ENCODE measurements around the gene FAM227A.
A peak's percentile ranks its signal among the peaks of the same experiment; 100 is the strongest.

The FAM227A gene

DNA sequence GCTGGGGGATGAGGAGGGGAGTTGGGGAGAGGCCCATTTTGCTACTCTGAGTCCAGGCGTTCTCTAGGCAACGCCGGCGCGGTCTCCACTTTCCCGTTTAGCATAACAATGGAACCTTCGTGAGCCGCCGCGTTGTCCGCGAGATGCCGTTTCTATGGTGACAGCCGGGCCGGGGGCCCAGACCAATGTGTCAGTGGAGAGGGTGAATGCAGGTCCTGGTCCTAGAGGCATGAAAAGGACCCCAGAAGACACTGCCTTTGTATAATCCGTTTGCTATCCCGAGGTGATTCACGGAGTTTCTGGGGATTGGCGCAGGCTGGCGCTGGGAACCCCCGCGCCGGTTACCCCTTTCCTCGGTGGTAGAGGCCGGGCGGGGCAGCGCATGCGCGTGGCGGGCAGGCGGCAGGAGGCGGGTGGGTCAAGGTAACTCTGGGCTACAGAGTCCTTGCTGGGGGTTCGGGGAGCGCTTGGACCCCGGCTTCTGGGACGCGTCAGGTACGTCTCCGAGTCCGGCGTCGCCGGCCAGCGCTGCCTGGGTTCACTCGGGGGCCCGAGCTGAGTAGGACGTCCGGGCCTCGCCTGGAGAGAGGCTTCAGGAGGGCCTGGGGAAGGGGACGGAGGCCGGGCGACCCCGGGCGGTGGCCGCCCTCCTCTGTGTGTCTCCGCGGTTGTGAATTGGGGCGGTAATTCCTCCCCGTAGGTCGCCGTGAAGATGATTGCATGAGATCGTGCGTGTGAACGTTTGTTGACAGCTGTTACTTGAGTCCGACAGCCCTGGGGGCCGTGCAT, at the start of gene FAM227A, which contains the start of gene CBY1:
TSS of gene FAM227A (minus strand) at position 137 of the 789 bp plus-strand sequence. CDS start 6,224 bp downstream, outside the sequence.
TSS of gene CBY1 (plus strand) at position 383 of the 789 bp plus-strand sequence. CDS start 11,417 bp downstream, outside the sequence.
- TF ChIP-seq JUND (IDR thresholded peaks at IDR 0.05; ENCODE audit: low read depth) = no peak

DNA sequence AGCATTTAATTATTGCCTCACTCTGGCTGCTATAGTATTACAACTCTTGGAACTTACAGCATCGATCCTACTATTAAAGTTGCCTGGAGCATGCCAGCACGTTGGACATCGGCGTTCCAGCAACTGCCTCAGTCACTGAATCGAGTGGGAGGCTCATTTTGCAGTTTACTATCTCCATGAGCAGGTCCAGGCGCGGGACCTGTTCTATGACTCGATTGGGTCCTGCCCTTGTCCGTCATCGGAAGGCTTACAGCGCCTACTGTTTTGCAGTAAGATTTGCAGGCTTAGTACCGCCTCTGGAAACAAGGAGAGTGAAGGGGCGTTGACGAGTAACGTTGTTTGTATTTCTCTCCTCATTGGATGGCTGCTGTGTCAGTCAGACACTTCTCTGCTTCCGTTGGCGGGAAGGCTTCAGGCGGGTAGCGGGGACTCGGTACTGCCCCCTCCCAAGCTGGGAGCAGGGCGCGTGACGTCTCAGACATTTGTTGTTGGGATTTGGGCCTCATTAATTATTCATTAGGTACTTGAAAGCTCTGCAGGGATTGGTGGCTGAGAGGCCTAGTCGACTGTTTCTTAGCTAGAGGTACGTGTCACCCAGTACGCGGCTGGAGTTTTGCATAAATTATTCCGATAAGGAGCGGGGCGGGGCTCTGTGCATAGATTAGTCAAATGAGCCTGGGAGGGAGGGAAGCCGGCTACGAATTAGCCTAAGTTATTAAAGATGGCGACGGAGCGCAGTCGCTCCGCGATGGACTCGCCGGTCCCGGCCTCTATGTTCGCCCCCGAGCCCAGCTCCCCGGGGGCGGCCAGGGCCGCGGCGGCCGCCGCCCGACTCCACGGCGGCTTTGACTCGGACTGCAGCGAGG, 49.3 kb upstream of the FAM227A start, which contains the start of gene GTPBP1:
TSS of gene GTPBP1 (plus strand) at position 710 of the 866 bp plus-strand sequence. CDS start at position 722, 12 bp downstream.
- in situ Hi-C loops (cut with HindIII; ENCODE audit: low pct_unique_long_range_greater_than_20kb, low sequenced_read_pairs) = no loop called here
- peak; percentile 92 to 100 for DNase-seq (ENCODE audit: low read depth in 1 of 2, low spot score in 1 of 2)
- no peak for TF ChIP-seq JUND (IDR thresholded peaks at IDR 0.05; ENCODE audit: low read depth)

More for the DNA sequence above, at the start of gene FAM227A, which contains the start of gene CBY1:
- in situ Hi-C loops (cut with HindIII; ENCODE audit: low pct_unique_long_range_greater_than_20kb, low sequenced_read_pairs) = no loop called here
- DNase-seq (ENCODE audit: low read depth in 1 of 2, low spot score in 1 of 2) = peak; percentile 89 to 95

DNA sequence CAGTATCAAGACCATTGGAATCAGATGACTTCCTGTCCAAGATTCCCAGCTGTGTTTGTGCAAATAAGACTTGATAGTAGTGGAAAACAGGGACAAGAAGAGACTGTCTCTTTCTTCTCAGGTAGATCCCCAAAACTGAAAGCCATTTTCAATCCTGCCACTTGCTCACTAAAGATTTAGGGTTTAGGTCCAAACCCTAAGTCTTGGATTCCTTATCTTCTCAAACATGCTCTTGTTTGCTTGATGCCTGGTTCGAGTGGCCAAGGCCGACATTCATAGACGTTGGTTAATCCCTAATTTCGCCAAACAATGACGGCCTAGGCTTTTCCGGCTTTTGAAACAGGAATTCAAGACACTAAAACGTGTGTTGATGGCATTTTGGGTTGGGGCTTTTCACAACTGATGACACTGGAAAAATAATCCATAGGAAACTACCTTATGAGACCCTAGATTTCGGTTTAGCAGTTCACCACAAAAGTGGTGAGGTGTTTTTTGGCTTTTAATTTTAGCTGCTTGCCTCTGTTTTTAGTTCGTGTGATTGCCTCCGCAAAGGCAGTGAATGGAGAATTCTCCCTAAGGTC, 48.6 kb upstream of the FAM227A start:
- in situ Hi-C loops (cut with HindIII; ENCODE audit: low pct_unique_long_range_greater_than_20kb, low sequenced_read_pairs) = no loop called here

DNA sequence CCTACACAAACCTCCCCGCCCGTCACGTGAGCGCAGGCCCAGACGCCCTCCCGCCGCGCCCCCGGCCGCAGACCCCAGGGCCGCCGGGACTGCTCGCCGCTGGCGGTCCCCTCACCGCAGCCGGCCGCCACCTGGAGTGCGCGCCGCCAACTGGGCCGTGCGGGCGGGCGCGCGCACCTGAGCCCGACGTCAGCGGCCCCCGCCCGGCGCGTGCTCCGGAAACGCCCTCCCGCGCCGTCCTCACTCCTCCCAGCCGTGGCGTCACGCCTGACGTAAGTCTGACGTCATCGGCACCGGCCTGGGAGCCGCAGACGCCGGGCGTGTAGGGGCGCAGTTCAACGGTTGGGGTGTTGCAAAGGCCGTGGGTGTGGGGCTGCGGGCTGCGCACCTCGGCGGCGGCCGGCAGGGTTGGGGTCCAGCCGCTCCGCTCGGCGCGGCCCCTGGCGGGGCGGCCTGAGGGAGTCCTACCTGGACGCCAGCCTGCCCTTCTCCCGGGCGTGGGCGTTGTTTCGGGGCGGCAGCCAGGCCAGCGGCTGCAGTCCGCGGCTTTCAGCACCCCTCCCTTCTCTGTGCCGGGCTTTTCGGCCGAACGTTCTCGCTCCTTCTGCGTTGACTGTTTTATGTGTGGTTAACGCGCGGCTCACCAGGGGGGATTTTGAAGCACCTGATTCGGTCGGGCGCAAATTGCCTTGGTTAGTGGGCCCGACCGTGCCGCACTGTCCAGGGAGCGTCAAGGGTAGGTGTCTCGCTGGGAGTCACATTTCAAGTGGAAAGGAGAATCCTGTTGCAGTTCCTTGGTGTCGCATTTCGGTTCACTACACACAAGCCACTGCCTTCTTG, 44.8 kb upstream of the FAM227A start, which contains the start of gene JOSD1:
TSS of gene JOSD1 (minus strand) at position 155 of the 840 bp plus-strand sequence. CDS start 956 bp downstream, outside the sequence.
- no peak for TF ChIP-seq JUND (IDR thresholded peaks at IDR 0.05; ENCODE audit: low read depth)
- in situ Hi-C loops (cut with HindIII; ENCODE audit: low pct_unique_long_range_greater_than_20kb, low sequenced_read_pairs) = no loop called here
- peak; percentile 54 to 95 for DNase-seq (ENCODE audit: low read depth in 1 of 2, low spot score in 1 of 2)

More for the DNA sequence above, 48.6 kb upstream of the FAM227A start:
- TF ChIP-seq JUND (IDR thresholded peaks at IDR 0.05; ENCODE audit: low read depth) = no peak
- DNase-seq (ENCODE audit: low read depth in 1 of 2, low spot score in 1 of 2) = no peak

DNA sequence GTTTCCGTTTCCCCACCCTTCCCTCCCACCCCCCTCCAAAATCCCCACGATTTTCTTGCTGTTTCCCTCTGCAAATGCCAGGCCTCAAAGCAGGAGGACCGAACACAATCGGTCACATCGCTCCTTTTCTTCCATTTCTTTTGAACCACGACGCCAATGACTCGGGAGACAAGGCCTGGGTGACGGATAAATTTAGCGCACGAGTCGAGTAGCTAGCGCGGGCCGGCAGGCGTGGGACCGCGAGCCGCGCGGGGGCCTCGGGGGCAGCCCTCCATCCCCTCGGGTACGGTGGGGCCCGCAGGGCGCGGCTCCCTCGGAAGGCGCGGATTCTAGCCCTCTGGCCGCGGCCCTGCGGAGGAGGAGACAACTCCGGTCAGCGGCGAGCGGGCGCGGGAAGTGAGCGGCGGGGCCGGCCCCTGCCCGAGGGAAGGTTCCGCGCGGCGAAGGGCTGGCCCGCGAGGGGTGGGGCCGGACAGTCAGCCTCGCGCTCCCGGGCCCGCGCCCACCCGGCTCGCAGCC, 44.1 kb upstream of the FAM227A start:
- in situ Hi-C loops (cut with HindIII; ENCODE audit: low pct_unique_long_range_greater_than_20kb, low sequenced_read_pairs) = no loop called here
- no peak for TF ChIP-seq JUND (IDR thresholded peaks at IDR 0.05; ENCODE audit: low read depth)
- peak in 1 of 2 experiments; percentile 65 for DNase-seq (ENCODE audit: low read depth in 1 of 2, low spot score in 1 of 2)

DNA sequence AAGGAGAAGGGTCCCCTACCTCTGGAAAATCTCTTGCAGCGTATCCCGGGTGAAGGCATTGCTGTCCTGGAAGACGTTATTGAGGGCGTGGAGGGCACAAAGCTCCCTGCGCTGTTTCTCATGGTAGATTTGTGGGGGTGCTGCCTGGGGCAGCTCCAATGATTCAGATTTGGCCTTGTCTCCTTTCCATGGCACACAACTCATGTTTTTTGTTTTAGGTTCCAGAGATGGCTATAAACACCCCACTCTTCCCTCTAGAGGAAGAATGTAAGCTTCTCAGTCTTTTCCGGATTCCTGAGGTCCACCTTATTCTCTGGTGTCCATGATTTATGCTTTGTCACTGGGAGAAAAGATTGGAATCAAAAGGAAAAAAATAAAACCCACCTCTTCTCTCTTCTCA, 43.6 kb upstream of the FAM227A start:
- DNase-seq (ENCODE audit: low read depth in 1 of 2, low spot score in 1 of 2) = peak in 1 of 2 experiments; percentile 38
- TF ChIP-seq JUND (IDR thresholded peaks at IDR 0.05; ENCODE audit: low read depth) = no peak
- in situ Hi-C loops (cut with HindIII; ENCODE audit: low pct_unique_long_range_greater_than_20kb, low sequenced_read_pairs) = no loop called here

DNA sequence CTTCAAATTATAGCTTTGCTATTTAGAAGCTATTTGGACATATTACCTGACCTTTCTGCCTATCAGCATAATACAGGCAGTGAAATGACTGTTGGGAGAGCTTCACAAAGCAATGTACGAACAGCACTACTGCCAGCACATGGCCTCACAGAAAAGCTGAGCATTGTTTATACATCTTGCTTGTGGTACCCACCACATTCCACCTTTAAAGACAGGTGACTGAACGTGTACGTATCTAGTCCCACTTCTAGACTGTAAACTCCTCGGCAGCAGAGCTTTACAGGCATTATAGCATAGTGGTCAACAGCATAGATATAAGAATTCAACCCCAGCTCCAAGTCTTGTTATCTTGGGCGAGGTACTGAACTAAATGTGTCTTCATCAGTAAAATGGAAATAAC, 43.0 kb upstream of the FAM227A start:
- DNase-seq (ENCODE audit: low read depth in 1 of 2, low spot score in 1 of 2) = no peak
- no peak for TF ChIP-seq JUND (IDR thresholded peaks at IDR 0.05; ENCODE audit: low read depth)
- in situ Hi-C loops (cut with HindIII; ENCODE audit: low pct_unique_long_range_greater_than_20kb, low sequenced_read_pairs) = no loop called here

DNA sequence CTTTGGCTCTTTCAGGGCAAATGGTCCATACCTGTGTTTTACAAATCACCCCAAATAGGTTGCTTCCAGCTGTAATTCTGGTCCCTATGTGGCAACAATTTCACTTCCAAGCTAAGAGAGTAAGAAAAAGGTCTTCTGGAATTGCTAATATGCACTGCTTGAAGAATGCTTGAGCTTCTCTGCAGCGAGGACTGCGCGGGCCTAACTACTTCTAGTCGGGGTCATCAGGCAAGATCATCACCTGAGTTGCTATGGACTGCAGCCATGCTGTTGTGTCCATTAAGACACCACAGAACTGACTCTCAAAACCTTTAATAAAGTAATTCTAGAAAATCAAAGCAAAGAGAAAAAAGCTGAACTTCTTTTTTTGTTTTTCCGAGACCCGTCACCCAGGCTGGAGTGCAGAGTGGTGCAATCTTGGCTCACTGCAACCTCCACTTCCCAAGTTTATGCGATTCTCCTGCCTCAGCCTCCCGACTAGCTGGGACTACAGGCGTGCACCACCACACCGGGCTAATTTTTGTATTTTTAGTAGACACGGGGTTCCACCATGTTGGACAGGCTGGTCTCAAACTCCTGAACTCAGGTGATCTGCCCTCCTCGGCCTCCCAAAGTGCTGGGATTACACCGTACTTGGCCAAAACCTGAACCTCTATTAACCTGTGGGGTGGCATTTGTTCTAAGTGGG, 42.4 kb upstream of the FAM227A start:
- in situ Hi-C loops (cut with HindIII; ENCODE audit: low pct_unique_long_range_greater_than_20kb, low sequenced_read_pairs) = no loop called here
- DNase-seq (ENCODE audit: low read depth in 1 of 2, low spot score in 1 of 2) = no peak
- TF ChIP-seq JUND (IDR thresholded peaks at IDR 0.05; ENCODE audit: low read depth) = no peak

DNA sequence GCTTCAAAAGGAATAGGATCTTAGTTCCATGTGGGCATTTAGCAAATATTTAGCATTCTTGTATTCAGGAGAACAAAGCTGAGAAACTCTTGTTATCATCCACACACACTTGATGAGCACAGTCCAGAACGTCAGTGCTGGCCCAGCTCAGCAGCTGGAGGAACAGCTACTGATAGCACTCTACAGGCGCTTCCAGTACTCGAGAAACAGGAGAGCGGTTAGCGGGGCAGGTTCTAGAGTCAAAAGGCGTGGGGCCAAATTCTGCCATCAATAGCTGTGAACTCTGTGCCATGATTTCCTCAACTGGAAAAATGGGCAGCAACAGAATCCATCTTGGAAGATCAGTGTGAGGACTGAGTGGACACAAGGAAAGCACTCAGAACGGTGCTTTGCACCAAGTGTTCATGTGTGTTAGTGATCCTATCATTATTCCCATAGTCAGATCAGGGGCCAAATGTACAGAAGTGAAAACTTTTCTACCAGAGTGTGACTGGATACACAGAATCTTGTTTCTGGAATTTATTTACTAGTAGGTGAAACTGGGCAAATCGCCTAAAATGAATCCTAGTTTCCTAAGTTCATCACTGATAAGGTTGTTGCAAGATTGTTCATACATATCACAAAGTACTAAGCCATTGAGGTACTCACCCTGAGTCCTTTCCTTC, 41.4 kb upstream of the FAM227A start:
- in situ Hi-C loops (cut with HindIII; ENCODE audit: low pct_unique_long_range_greater_than_20kb, low sequenced_read_pairs) = no loop called here
- DNase-seq (ENCODE audit: low read depth in 1 of 2, low spot score in 1 of 2) = no peak
- TF ChIP-seq JUND (IDR thresholded peaks at IDR 0.05; ENCODE audit: low read depth) = no peak

All from T47D (cell line).